ENCODE data around the gene DRAM1.

The DRAM1 gene

GRCh38 chr12:101891462-101891971 is 14.1 kb downstream of the DRAM1 start:
- TF ChIP-seq TAF1 (IDR thresholded peaks at IDR 0.05; ENCODE audit: low read depth) (no peak), TCF12 (IDR thresholded peaks at IDR 0.05; ENCODE audit: low read depth) (no peak), RAD21 (IDR thresholded peaks at IDR 0.05; ENCODE audit: low read depth) (no peak), CEBPB (IDR thresholded peaks at IDR 0.05) (no peak), EGR1 (IDR thresholded peaks at IDR 0.05) (no peak), EP300 (IDR thresholded peaks at IDR 0.05; ENCODE audit: borderline replicate concordance) (no peak), TEAD4 (IDR thresholded peaks at IDR 0.05) (no peak), NFIC (IDR thresholded peaks at IDR 0.05) (no peak), MAX (IDR thresholded peaks at IDR 0.05) (no peak), CREB1 (IDR thresholded peaks at IDR 0.05; ENCODE audit: low read depth) (no peak)

GRCh38 chr12:101892794-101893193 is 15.4 kb downstream of the DRAM1 start:
- no peak for TF ChIP-seq EP300 (IDR thresholded peaks at IDR 0.05; ENCODE audit: borderline replicate concordance)

- TF ChIP-seq CREB1 (IDR thresholded peaks at IDR 0.05; ENCODE audit: low read depth) (no peak), TCF12 (IDR thresholded peaks at IDR 0.05; ENCODE audit: low read depth) (no peak), ZBTB7A (IDR thresholded peaks at IDR 0.05; ENCODE audit: low read depth) (no peak), YY1 (IDR thresholded peaks at IDR 0.05; ENCODE audit: low read depth) (no peak), USF1 (IDR thresholded peaks at IDR 0.05) (no peak), FOXM1 (IDR thresholded peaks at IDR 0.05; ENCODE audit: borderline replicate concordance, low read depth) (no peak), TEAD4 (IDR thresholded peaks at IDR 0.05) (no peak), RAD21 (IDR thresholded peaks at IDR 0.05; ENCODE audit: low read depth) (no peak), TAF1 (IDR thresholded peaks at IDR 0.05; ENCODE audit: low read depth) (no peak), NFIC (IDR thresholded peaks at IDR 0.05) (no peak), EP300 (IDR thresholded peaks at IDR 0.05; ENCODE audit: borderline replicate concordance) (no peak), EGR1 (IDR thresholded peaks at IDR 0.05) (no peak), CEBPB (IDR thresholded peaks at IDR 0.05) (no peak)
Observed at GRCh38 chr12:101901777-101902176, 24.4 kb downstream of the DRAM1 start.

- TF ChIP-seq REST (IDR thresholded peaks at IDR 0.05; ENCODE audit: low read depth) = no peak
- no peak for TF ChIP-seq USF1 (IDR thresholded peaks at IDR 0.05)
- TF ChIP-seq CREB1 (IDR thresholded peaks at IDR 0.05; ENCODE audit: low read depth) = no peak
- no peak for TF ChIP-seq TEAD4 (IDR thresholded peaks at IDR 0.05)
- no peak for TF ChIP-seq YY1 (IDR thresholded peaks at IDR 0.05; ENCODE audit: low read depth)
- no peak for TF ChIP-seq TCF12 (IDR thresholded peaks at IDR 0.05; ENCODE audit: low read depth)
- no peak for TF ChIP-seq EGR1 (IDR thresholded peaks at IDR 0.05)
- TF ChIP-seq ZBTB7A (IDR thresholded peaks at IDR 0.05; ENCODE audit: low read depth) = no peak
- TF ChIP-seq TAF1 (IDR thresholded peaks at IDR 0.05; ENCODE audit: low read depth) = no peak
- TF ChIP-seq EP300 (IDR thresholded peaks at IDR 0.05; ENCODE audit: borderline replicate concordance) = no peak
- TF ChIP-seq FOXM1 (IDR thresholded peaks at IDR 0.05; ENCODE audit: borderline replicate concordance, low read depth) = no peak
- TF ChIP-seq NFIC (IDR thresholded peaks at IDR 0.05) = no peak
- TF ChIP-seq CEBPB (IDR thresholded peaks at IDR 0.05) = no peak
- no peak for TF ChIP-seq MAX (IDR thresholded peaks at IDR 0.05)
- TF ChIP-seq RAD21 (IDR thresholded peaks at IDR 0.05; ENCODE audit: low read depth) = no peak
Observed at GRCh38 chr12:101902641-101903040, 25.3 kb downstream of the DRAM1 start.

GRCh38 chr12:101906226-101906625 is 28.8 kb downstream of the DRAM1 start:
- TF ChIP-seq CEBPB (IDR thresholded peaks at IDR 0.05) (no peak), FOXM1 (IDR thresholded peaks at IDR 0.05; ENCODE audit: borderline replicate concordance, low read depth) (no peak), TEAD4 (IDR thresholded peaks at IDR 0.05) (no peak), ZBTB7A (IDR thresholded peaks at IDR 0.05; ENCODE audit: low read depth) (no peak), USF1 (IDR thresholded peaks at IDR 0.05) (no peak)

- TF ChIP-seq TCF12 (IDR thresholded peaks at IDR 0.05; ENCODE audit: low read depth) (no peak), YY1 (IDR thresholded peaks at IDR 0.05; ENCODE audit: low read depth) (no peak), NFIC (IDR thresholded peaks at IDR 0.05) (no peak), FOXM1 (IDR thresholded peaks at IDR 0.05; ENCODE audit: borderline replicate concordance, low read depth) (no peak), MAX (IDR thresholded peaks at IDR 0.05) (no peak), CEBPB (IDR thresholded peaks at IDR 0.05) (no peak), EGR1 (IDR thresholded peaks at IDR 0.05) (no peak), EP300 (IDR thresholded peaks at IDR 0.05; ENCODE audit: borderline replicate concordance) (no peak), ZBTB7A (IDR thresholded peaks at IDR 0.05; ENCODE audit: low read depth) (no peak), TEAD4 (IDR thresholded peaks at IDR 0.05) (no peak), RAD21 (IDR thresholded peaks at IDR 0.05; ENCODE audit: low read depth) (no peak), USF1 (IDR thresholded peaks at IDR 0.05) (no peak), CREB1 (IDR thresholded peaks at IDR 0.05; ENCODE audit: low read depth) (no peak), TAF1 (IDR thresholded peaks at IDR 0.05; ENCODE audit: low read depth) (no peak), REST (IDR thresholded peaks at IDR 0.05; ENCODE audit: low read depth) (no peak)
Observed at GRCh38 chr12:101908395-101908794, 31.0 kb downstream of the DRAM1 start.

Data from Ishikawa (cell line).